ENCODE data around the gene GLT8D2.

GRCh38 chr12:104023710-104024109 lies 26.3 kb downstream of the GLT8D2 start:
- TF ChIP-seq CTCF (IDR thresholded peaks at IDR 0.05): no peak
- no peak for TF ChIP-seq POLR2A (IDR thresholded peaks at IDR 0.05)

Data from ovary (tissue), 3 donors.